Forelimb muscle (tissue), 1 donor: ENCODE data around the gene NIM1K. TPM values are rescaled to one million over a fixed set of nuclear protein-coding genes. Genes with fewer than 3 reads are reported as not detected.
"Not testable (repeated sequence)": the region's sequence is repeated elsewhere in the genome, so short reads cannot be mapped to it uniquely, and the experiment has no call there.

ENCODE experiments used
- DNase-seq: peaks from one replicate; pipeline ENCODE4 v3.0.0-alpha.2; 2013; ENCODE audit warnings: low read depth
- polyA plus RNA-seq: library from polyadenylated mRNA; unstranded; fragments of 120-200 nt; gene quantifications from one replicate; pipeline ENCODE4 v1.2.1, GENCODE V29; 2013; ENCODE audit not compliant: insufficient read length

The NIM1K gene
- polyA plus RNA-seq, 1 donor = 0.42 TPM

DNA sequence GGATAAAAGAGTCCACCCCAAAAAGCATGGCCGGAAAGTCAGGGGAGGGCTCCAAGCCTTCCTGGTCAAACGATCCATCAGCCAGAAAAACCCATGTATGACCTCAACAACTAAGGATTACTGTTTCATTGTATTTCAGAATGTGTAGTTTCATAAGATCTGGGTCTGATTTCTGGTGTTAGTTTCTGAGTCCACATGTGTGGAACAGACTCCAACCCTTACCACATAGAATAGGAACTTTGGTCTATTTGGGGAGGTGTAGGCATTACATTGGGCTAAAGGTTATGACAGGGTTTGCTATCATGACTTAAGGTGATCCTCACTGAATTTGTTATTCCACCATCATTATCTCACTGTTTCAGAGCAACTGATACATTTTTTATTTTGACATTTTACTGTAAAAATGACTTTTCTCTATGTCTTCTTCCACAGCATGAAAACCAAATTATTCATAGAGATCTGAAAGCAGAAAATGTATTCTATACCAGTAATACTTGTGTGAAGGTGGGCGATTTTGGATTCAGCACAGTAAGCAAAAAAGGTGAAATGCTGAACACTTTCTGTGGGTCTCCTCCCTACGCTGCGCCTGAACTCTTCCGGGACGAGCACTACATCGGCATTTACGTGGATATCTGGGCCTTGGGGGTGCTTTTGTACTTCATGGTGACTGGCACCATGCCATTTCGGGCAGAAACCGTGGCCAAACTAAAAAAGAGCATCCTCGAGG, 87.7 kb downstream of the NIM1K start:
- DNase-seq = no peak

DNA sequence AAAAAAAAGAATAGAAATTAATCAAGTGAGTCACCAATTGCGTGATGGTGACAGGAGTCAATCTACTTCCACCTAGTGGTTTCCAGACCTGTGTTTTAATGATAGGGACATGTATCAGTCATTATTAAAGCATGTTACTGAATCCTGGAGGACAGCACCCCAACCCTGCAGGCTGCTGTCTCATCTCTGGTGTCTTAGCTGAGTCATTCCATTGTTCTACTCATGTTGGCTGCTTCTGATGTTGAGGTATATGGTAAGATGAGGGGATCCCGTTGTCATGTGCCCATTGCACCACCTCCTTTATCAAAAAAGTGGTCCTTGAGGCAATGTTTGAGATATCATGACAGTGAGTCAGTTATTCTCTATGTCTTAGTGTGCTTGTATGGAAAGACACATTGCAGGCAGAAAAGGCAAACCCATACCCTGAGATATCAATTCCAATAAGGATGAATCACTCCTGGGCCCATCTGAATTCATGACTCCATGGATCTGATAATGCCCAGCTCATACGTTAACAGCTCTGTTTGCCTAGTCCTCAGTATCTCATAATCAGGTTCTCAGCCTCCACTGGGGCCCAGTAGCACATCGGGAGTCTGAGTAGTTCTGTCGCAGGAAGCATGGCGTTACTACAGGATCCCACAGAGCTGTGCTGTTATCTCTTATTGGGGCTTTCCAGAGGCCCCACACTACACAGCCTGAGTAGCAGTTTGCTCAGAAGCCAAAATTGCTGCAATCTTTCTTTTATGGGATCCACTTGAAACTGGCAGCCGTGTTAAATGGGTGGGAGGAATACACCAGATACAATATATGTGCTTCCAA, 90.0 kb downstream of the NIM1K start:
- no peak for DNase-seq

DNA sequence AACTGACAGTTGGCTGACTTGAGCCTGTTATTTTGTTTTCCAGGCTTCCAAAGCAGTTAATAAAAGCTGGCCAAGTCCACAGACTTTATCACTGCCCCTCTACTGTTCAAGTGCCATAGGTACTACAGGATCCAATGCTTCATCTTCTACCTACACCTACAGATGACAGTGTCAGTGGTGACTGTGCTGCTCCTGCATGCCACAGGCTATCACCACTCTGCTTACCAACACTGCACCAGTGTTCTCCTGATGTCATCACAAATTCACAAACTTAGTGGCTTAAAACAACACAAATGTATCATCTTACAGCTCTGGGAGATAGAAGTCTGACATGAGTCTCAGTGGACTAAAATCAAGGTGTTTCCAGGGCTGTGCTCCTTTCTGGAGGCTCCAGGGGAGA, 94.6 kb downstream of the NIM1K start:
- DNase-seq = no peak

DNA sequence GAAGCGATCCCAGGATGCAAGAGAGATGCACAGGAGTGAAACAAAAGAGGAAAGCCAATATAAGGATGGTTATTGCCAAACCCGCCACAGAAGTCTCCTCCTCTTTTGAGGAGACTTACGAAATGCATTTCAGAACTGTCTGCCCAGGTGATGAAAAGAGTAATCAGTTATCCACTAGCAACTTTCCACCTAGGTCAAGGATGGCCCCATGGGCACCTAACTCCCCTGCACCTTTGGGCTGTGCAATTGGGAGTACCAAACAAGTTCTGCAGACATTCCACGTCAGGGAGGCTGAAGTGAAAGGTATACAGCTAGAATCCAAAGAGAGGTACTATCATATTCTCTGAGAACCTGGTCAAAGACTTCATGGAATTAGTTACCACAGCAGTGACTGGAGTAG, 95.5 kb downstream of the NIM1K start:
- DNase-seq = no peak

DNA sequence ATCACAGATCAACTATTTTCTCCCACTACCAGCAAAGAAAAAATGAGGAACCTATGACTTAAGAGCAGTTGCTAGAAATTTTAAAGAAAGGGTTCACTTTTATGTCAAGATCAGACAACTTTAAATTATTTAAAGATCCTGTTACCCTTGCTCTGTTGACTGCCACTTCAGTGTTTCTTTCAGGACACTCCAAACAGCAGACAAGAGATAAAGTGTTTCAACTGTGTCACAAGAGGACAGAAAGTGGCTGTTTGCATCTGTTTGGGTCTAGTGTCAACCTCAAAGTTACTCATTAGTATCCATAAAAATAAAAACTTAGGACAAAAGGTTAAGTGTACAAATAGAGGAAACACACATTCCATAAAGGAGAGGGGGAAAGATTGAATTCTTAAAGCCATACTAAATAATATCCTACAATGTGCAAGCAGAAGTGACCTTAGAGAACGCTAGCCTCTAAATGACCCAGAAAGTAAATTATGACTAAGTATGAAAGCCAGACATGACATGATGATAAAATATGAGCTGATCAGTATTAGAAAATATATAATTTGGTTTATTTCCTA, 96.3 kb downstream of the NIM1K start:
- no peak for DNase-seq

- DNase-seq = no peak
Measured at GRCh38 chr5:43290726-43291125, 98.7 kb downstream of the NIM1K start.

DNA sequence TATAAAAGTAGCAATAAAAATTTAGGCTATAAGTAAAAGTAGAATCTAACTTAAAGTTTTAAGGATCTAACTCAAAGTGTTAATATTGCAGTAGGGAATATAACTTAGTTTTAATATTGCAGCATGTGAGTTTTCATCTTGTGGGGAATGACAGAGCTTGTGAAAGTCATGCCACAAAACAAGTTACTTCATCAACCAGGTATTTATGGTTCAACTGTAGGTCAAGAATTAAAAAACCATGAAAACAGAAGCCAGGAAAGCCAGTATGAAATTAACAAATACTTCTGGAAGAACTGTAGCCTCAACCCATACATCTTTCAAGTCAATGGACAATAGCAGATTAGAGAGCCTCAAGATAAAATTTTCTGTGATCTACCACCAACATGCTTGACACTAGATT, 102.2 kb downstream of the NIM1K start:
- no peak for DNase-seq

DNA sequence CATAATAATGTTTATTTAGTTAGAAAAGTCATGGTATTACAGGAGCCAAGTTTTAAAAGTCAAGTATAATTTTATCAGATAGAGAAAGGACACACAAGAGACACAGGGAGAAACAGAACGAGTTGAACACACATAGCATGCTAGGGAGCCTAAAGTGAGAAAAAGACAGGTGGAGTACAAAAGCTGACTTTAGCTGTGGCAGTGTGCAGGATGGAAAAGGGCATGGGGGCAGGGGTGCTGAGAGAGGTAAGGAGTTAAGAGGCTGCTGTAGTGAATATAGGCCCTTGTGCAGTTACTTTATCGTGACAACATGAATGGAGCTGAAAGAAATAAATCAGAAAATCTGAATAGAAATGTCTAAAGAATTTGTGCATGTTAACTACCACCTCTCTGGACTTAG, 103.2 kb downstream of the NIM1K start:
- no peak for DNase-seq

GRCh38 chr5:43296835-43297234, 104.8 kb downstream of the NIM1K start:
- DNase-seq = no peak

- DNase-seq = no peak
Measured at GRCh38 chr5:43298443-43298842, 106.4 kb downstream of the NIM1K start.

DNA sequence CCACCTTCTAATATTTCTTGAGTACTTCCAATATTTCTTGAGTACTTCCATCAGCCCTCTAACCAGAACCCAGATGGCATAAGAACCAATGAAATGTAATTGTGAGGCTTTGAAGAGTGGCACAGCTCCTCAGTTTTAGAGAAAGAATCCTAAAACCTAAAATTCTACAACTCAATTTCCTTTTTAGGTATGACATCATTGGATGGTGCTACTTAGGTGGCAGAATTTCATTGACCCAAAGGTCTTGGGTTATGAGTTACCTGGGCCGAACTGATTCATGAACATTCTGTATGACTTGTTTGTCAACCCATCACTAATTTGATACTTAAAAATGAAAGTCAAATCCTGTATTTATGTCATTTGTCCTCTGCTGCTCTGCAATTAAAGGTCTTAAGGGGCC, 108.1 kb downstream of the NIM1K start:
- no peak for DNase-seq

GRCh38 chr5:43301653-43302091, 109.6 kb downstream of the NIM1K start:
- no peak for DNase-seq

DNA sequence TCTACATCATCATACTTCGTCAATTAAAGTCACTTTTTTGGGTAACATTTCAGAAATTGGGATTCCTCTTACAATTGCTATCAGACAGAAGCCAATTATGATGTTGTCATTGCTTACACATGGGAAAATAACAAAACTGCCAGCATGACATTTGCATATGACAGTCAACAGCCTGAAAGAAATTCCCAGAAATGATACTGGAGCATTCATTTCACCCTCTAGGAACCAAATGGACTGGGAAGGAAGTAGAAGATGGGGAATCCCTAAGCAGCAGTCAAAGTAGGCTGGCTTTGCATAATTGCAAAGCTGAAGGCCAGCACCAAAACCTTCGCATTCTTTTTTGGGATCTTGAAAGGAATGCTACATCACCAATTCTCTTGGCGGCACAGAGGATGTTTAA, 110.5 kb downstream of the NIM1K start:
- no peak for DNase-seq

DNA sequence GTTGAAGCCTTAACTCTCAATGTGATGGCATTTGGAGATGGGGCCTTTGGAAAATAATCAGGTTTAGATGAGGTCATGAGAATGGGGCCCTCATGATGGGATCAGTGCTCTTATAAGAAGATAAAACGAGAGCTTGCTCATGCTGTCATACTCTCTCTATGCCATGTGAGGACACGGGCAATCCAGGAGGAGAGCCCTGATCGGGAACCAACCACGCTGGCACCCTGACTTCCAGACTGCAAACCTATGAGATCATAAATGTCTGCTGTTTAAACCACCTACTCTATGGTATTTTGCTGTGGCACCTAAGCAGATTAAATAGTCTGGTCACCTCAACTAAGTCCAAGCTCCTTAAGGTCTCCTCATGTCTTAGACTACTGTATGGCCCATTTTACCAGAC, 111.2 kb downstream of the NIM1K start:
- DNase-seq = no peak

- no peak for DNase-seq
Measured at GRCh38 chr5:43304525-43304924, 112.5 kb downstream of the NIM1K start.

DNA sequence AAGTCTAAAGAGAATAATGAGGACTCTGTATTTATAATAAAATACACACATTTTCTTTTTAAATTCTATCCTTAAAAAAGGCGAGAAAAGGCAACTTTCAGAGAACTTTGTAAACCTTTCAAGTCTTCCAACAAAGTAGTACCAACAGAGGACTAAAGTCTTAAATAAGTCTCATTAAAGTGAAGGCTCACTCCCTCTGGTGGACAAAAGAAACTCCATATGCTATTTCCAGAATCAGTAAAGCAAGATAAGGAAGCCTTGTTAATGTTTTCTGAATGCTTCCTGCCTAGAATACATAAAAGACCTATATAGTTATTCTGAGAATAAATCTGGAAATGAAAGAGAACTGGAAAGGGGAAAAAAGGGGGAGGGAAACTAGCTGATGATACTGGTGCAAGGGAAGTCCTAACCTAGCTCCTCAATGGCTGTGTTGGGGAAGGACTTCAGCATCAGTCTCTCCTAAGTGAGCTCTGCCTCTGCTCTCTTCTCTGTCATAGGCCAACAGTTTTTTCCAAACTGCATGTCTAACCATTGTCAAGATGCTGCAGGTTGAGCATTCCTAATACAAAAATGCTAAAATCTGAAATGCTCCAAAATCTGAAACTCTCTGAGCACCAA, 114.0 kb downstream of the NIM1K start:
- no peak for DNase-seq

DNA sequence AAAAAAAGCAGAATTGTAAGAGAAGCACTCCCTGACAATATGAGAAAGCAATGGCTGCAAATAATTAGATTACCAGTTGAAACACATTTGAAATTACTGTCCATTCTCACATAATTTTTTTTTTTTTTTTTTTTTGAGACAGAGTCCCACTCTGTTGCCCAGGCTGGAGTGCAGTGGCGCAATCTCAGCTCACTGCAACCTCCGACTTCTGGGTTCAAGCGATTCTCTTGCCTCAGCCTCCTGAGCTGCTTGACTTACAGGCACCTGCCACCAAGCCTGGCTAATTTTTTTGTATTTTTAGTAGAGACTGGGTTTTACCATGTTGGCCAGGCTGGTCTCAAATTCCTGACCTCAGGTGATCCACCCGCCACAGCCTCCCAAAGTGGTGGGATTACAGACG, 114.9 kb downstream of the NIM1K start:
- not testable (repeated sequence) for DNase-seq

GRCh38 chr5:43309122-43309521, 117.1 kb downstream of the NIM1K start:
- DNase-seq = no peak

GRCh38 chr5:43309637-43310036, 117.6 kb downstream of the NIM1K start:
- DNase-seq = no peak

DNA sequence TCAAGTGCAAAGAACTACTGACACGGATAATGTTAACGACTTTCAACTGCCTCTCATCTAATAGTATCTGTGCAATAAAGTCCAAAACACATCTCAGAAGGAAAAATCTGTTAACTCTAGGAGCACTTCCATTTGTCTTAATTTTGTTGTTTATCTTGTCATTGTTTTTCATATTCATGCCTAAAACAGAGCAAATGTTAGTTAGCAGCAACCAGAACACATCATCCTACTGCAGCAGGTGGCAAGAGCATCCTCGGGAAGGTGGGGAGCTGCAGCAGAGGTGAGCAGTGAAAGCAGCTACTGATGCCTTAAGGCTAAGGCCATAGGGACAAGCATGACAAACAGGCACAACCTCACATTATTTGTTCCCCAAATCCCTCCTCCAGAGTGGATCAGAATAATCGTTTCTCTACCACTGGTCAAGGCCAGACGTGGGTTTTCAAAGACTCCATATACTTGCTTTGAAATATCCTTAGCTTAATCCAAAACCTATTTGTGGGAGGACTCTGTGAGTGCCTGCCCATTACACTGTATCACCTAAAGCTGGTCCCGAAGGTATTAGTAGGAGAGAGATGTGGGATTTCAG, 120.1 kb downstream of the NIM1K start:
- no peak for DNase-seq

GRCh38 chr5:43312699-43313034, 120.6 kb downstream of the NIM1K start:
- no peak for DNase-seq
